Measurements from ENCODE around the gene FANCC. TPM values are rescaled to one million over a fixed set of nuclear protein-coding genes. Genes with fewer than 3 reads are reported as not detected.

FANCC gene
- total RNA-seq, 1 experiment from 2014 or later, result 19.4 TPM

GRCh38 chr9:95201206-95201605, 116.3 kb downstream of the FANCC start:
- CTCF ChIA-PET, result interaction anchor here (1.4 kb wide), 1 partner anchor 8 kb away, joined by 4 read pairs; no protein-coding TSS in a partner anchor
- POLR2A ChIA-PET, result no interaction called here
- Histone ChIP-seq H3K9me2 (ENCODE audit: insufficient read depth) (no peaks in the 10 kb centered on the region), H3K27ac (ENCODE audit: low read depth, low read length) (no peak overlapping the region), H3K4me2 (ENCODE audit: low read length) (no peak overlapping the region), H3K27me3 (ENCODE audit: insufficient read depth, low read length) (no peaks in the 10 kb centered on the region), H3K4me1 (ENCODE audit: control insufficient read depth in 1 of 2, insufficient read depth in 2 of 2, low read length in 2 of 2) (peaks cover 8 to 15% of the 10 kb centered on the region in 2 experiments), H3K9me3 (ENCODE audit: control insufficient read depth in 1 of 2, insufficient read depth in 1 of 2, low read depth in 1 of 2, low read length in 2 of 2) (no peaks in the 10 kb centered on the region), H3K36me3 (ENCODE audit: control insufficient read depth in 1 of 2, insufficient read depth in 2 of 2, low read length in 2 of 2) (no peaks in the 10 kb centered on the region), H3K4me3 (replicated peaks in 1 of 2; ENCODE audit: low read depth in 1 of 2, low read length in 2 of 2) (no peak overlapping the region), H3K79me2 (ENCODE audit: insufficient read depth, low read length) (no peaks in the 10 kb centered on the region), H3K9ac (ENCODE audit: low read length) (no peak overlapping the region), H4K20me1 (ENCODE audit: insufficient read depth) (peaks cover 4% of the 10 kb centered on the region; the same call in 1 of the 2 replicates), H2AFZ (ENCODE audit: low read depth, low read length, poor library complexity, severe bottlenecking) (no peak overlapping the region)
- intact Hi-C loops (cut with micrococcal nuclease), result no loop called here
- ATAC-seq, result no peak
- BruUV-seq (replicated peaks), result no TSS peak
- no peak for DNase-seq (ENCODE audit: low read depth, low spot score)
- TF ChIP-seq ATF3 (IDR thresholded peaks at IDR 0.05) (no peak), SP1 (IDR thresholded peaks at IDR 0.05; ENCODE audit: low read depth) (no peak), EZH2 (IDR thresholded peaks at IDR 0.05) (no peak), TCF7L2 (IDR thresholded peaks at IDR 0.05; ENCODE audit: borderline replicate concordance, extremely low read depth, insufficient read depth, insufficient read length) (no peak), ELF1 (IDR thresholded peaks at IDR 0.05; ENCODE audit: borderline replicate concordance, low read depth) (no peak), YY1 (IDR thresholded peaks at IDR 0.05; ENCODE audit: extremely low read depth, insufficient replicate concordance, low read depth, low read length) (no peak), CEBPB (IDR thresholded peaks at IDR 0.05; ENCODE audit: low read depth) (no peak), FOSL1 (IDR thresholded peaks at IDR 0.05; ENCODE audit: low read depth) (no peak), ZNF274 (IDR thresholded peaks at IDR 0.05; ENCODE audit: low read depth, low read length) (no peak), RAD21 (IDR thresholded peaks at IDR 0.05; ENCODE audit: low read depth) (no peak), SRF (IDR thresholded peaks at IDR 0.05; ENCODE audit: low read depth) (no peak), CBX3 (IDR thresholded peaks at IDR 0.05; ENCODE audit: low read depth) (no peak), ZBTB33 (IDR thresholded peaks at IDR 0.05; ENCODE audit: extremely low read depth, insufficient replicate concordance, low read length) (no peak), ZFX (IDR thresholded peaks at IDR 0.05) (no peak)
- TF ChIP-seq, protein P1, sequence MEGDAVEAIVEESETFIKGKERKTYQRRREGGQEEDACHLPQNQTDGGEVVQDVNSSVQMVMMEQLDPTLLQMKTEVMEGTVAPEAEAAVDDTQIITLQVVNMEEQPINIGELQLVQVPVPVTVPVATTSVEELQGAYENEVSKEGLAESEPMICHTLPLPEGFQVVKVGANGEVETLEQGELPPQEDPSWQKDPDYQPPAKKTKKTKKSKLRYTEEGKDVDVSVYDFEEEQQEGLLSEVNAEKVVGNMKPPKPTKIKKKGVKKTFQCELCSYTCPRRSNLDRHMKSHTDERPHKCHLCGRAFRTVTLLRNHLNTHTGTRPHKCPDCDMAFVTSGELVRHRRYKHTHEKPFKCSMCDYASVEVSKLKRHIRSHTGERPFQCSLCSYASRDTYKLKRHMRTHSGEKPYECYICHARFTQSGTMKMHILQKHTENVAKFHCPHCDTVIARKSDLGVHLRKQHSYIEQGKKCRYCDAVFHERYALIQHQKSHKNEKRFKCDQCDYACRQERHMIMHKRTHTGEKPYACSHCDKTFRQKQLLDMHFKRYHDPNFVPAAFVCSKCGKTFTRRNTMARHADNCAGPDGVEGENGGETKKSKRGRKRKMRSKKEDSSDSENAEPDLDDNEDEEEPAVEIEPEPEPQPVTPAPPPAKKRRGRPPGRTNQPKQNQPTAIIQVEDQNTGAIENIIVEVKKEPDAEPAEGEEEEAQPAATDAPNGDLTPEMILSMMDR (IDR thresholded peaks at IDR 0.05 in 2 of 3, conservative IDR thresholded peaks at IDR 0.05 in 1 of 3; ENCODE audit: borderline replicate concordance in 1 of 3, insufficient read depth in 1 of 3, low read depth in 2 of 3, low read length in 2 of 3), result no peak
- RAD21 ChIA-PET (ENCODE audit: low non-redundant PET in 1 of 2, low total read pairs in 2 of 2, uncharacterized antibody in 2 of 2, unreplicated experiment in 2 of 2), result no interaction called here
